Lower leg skin (tissue), 4 donors: ENCODE results near the gene DYNC1LI2. TPM values are rescaled to one million over a fixed set of nuclear protein-coding genes. Genes with fewer than 3 reads are reported as not detected.
"Not testable (repeated sequence)": the region's sequence is repeated elsewhere in the genome, so short reads cannot be mapped to it uniquely, and the experiment has no call there.

ENCODE experiments used
- DNase-seq, 2 donors: peaks; one replicate each; pipeline ENCODE4 v3.0.0-alpha.2; 2019; ENCODE audit warnings: low spot score in 2 of 2
- H3K4me3 ChIP-seq: fragments of 200-600 bp; sonication (generic); 2 replicates; pipeline ENCODE4 v1.5.1; 2017; ENCODE audit warnings: mild to moderate bottlenecking, low read depth; ENCODE audit not compliant: poor library complexity, severe bottlenecking
- CTCF ChIP-seq, 3 donors: fragments of 450-650 bp; IDR thresholded peaks; one replicate each; pipeline ENCODE4 v1.5.1; 2016; ENCODE audit warnings: antibody characterized with exemption in 3 of 3, mild to moderate bottlenecking in 3 of 3, moderate library complexity in 2 of 3
- POLR2A ChIP-seq, 2 donors: fragments of 450-650 bp; IDR thresholded peaks; one replicate each; pipeline ENCODE4 v1.6.1; 2016 to 2017; ENCODE audit warnings: antibody characterized with exemption in 2 of 2, mild to moderate bottlenecking in 1 of 2, moderate library complexity in 1 of 2
- WGBS, 2 donors: methylation state at CpG; one replicate each; pipeline ENCODE4 v1.1.5; 2018; 5-methylcytosine and 5-hydroxymethylcytosine counted together
- intact Hi-C: fragments of 100-400 bp; cut with DNase I; formaldehyde crosslinking; loops from one replicate; pipeline ENCODE4 v1.15.0; 2023; ENCODE audit warnings: low total_unique reads
- total RNA-seq, 4 donors: library from RNA; depleted of rRNA; stranded (reverse); fragments of >200 nt; gene quantifications; one replicate each; pipeline ENCODE4 v1.1.0, GENCODE V29; 2016

DYNC1LI2 gene
- total RNA-seq = 100 to 1,000 TPM in 2 of 4 donors, 10 to 100 TPM in 2; 59.3 to 194 (median 111) TPM

- intact Hi-C loops = no loop called here
These were observed at the start of gene DYNC1LI2 for GRCh38 chr16:66751303-66751991. Gene DYNC1LI2, minus strand, starts transcription at chr16:66751609. Its CDS starts 18 bp downstream, at chr16:66751591.

GRCh38 chr16:66800856-66801255 is 49.4 kb upstream of the DYNC1LI2 start:
- no peak for DNase-seq
- WGBS, 2 donors = 94 to 95% methylated on average over 14 to 18 of the region's 19 CpGs
- intact Hi-C loops = no loop called here
- TF ChIP-seq POLR2A (IDR thresholded peaks at IDR 0.05) (no peak), CTCF (IDR thresholded peaks at IDR 0.05) (no peak)
- no peak overlapping the region for H3K4me3 ChIP-seq

More at GRCh38 chr16:66751303-66751991, at the start of gene DYNC1LI2:
- H3K4me3 ChIP-seq = peak within 1 kb of the TSS; percentile 99
- DNase-seq = peak; percentile 60 to 96
- TF ChIP-seq CTCF (IDR thresholded peaks at IDR 0.05) = peak in 1 of 3 donors; percentile 12
- TF ChIP-seq POLR2A (IDR thresholded peaks at IDR 0.05) = no peak
- 0 to 1% methylated on average over 30 to 75 of the region's 90 CpGs for WGBS, 2 donors

GRCh38 chr16:66798161-66798560 is 46.8 kb upstream of the DYNC1LI2 start:
- WGBS, 2 donors = 71 to 73% methylated on average over 2 of the region's 2 CpGs
- no peak for DNase-seq
- intact Hi-C loops = no loop called here
- H3K4me3 ChIP-seq = no peak overlapping the region
- TF ChIP-seq CTCF (IDR thresholded peaks at IDR 0.05) (no peak), POLR2A (IDR thresholded peaks at IDR 0.05) (no peak)

GRCh38 chr16:66793984-66794383 is 42.6 kb upstream of the DYNC1LI2 start:
- DNase-seq, intact Hi-C loops, H3K4me3 ChIP-seq: not testable (repeated sequence)
- WGBS, 2 donors = 90 to 91% methylated on average over 6 of the region's 6 CpGs

- TF ChIP-seq POLR2A (IDR thresholded peaks at IDR 0.05) (no peak), CTCF (IDR thresholded peaks at IDR 0.05) (no peak)
These were observed 38.8 kb upstream of the DYNC1LI2 start for GRCh38 chr16:66790130-66790733.

GRCh38 chr16:66787427-66787826 is 36.0 kb upstream of the DYNC1LI2 start:
- WGBS, 2 donors = 97% methylated on average over 2 of the region's 2 CpGs
- TF ChIP-seq CTCF (IDR thresholded peaks at IDR 0.05) (no peak), POLR2A (IDR thresholded peaks at IDR 0.05) (no peak)
- H3K4me3 ChIP-seq = no peak overlapping the region
- DNase-seq = no peak
- intact Hi-C loops = no loop called here

More at GRCh38 chr16:66790130-66790733, 38.8 kb upstream of the DYNC1LI2 start:
- 69 to 70% methylated on average over 3 of the region's 3 CpGs for WGBS, 2 donors
- no peak for DNase-seq
- no peak overlapping the region for H3K4me3 ChIP-seq
- intact Hi-C loops = no loop called here
